Cerebellar nuclear complex (tissue), 1 donor: ENCODE data around the gene SARM1.
"Not testable (repeated sequence)": the region's sequence is repeated elsewhere in the genome, so short reads cannot be mapped to it uniquely, and the experiment has no call there.

Experiments used
- DNase-seq, 2 experiments: peaks; one replicate each; lab custom pipeline; 2025; lab: John Stamatoyannopoulos, UW

The SARM1 gene

GRCh38 chr17:28371245-28372202 is at the start of gene SARM1:
SARM1 (plus strand) TSS chr17:28371694; CDS start chr17:28372033, 339 bp downstream.
- DNase-seq = peak in 1 of 2 experiments; percentile 16

GRCh38 chr17:28324267-28324745 is 47.2 kb upstream of the SARM1 start:
- no peak for DNase-seq

GRCh38 chr17:28324781-28325180 is 46.7 kb upstream of the SARM1 start:
- no peak for DNase-seq

- no peak for DNase-seq
Measured at GRCh38 chr17:28325211-28325610, 46.3 kb upstream of the SARM1 start.

GRCh38 chr17:28326114-28326513 is 45.4 kb upstream of the SARM1 start:
- DNase-seq = no peak

GRCh38 chr17:28327031-28327607 is 44.4 kb upstream of the SARM1 start:
- no peak for DNase-seq

GRCh38 chr17:28327709-28328108 is 43.8 kb upstream of the SARM1 start:
- no peak for DNase-seq

GRCh38 chr17:28328325-28328724 is 43.2 kb upstream of the SARM1 start:
- no peak for DNase-seq

- no peak for DNase-seq
Measured at GRCh38 chr17:28330671-28331070, 40.8 kb upstream of the SARM1 start.

GRCh38 chr17:28331891-28332420 is 39.5 kb upstream of the SARM1 start:
- no peak for DNase-seq

- DNase-seq = no peak
Measured at GRCh38 chr17:28333083-28333746, 38.3 kb upstream of the SARM1 start.

GRCh38 chr17:28334171-28334570 is 37.3 kb upstream of the SARM1 start:
- no peak for DNase-seq

GRCh38 chr17:28334666-28335200 is 36.8 kb upstream of the SARM1 start:
- no peak for DNase-seq

GRCh38 chr17:28335201-28335958 is 36.1 kb upstream of the SARM1 start, which contains the start of the genes IFT20 and TNFAIP1:
IFT20 (minus strand) TSS chr17:28335472; CDS start chr17:28331985, 3,487 bp downstream.
TNFAIP1 (plus strand) TSS chr17:28335761; CDS start chr17:28339522, 3,761 bp downstream.
- DNase-seq = peak; percentile 98

GRCh38 chr17:28335959-28336871 is 35.3 kb upstream of the SARM1 start:
- no peak for DNase-seq

GRCh38 chr17:28338056-28338768 is 33.3 kb upstream of the SARM1 start:
- DNase-seq = no peak

GRCh38 chr17:28338769-28339212 is 32.7 kb upstream of the SARM1 start:
- not testable (repeated sequence) for DNase-seq

GRCh38 chr17:28339431-28339830 is 32.1 kb upstream of the SARM1 start:
- DNase-seq = no peak

GRCh38 chr17:28340374-28340773 is 31.1 kb upstream of the SARM1 start:
- no peak for DNase-seq
